ENCODE measurements around the gene MRC1.
A peak's percentile ranks its signal among the peaks of the same experiment; 100 is the strongest.

The MRC1 gene

GRCh38 chr10:17854044-17854652 is 45.0 kb downstream of the MRC1 start:
- FAIRE-seq: no peak
- no peak for TF ChIP-seq POLR2A (IDR thresholded peaks at IDR 0.05; ENCODE audit: low read depth, low read length)
- no peak for TF ChIP-seq POU2F2 (IDR thresholded peaks at IDR 0.05; ENCODE audit: low read depth, low read length)
- TF ChIP-seq TAF1 (IDR thresholded peaks at IDR 0.05; ENCODE audit: low read depth, low read length): no peak
- TF ChIP-seq POLR2AphosphoS5 (IDR thresholded peaks at IDR 0.05; ENCODE audit: low read depth, low read length): no peak
- TF ChIP-seq SPI1 (IDR thresholded peaks at IDR 0.05; ENCODE audit: low read depth, low read length): no peak
- TF ChIP-seq PAX5 (IDR thresholded peaks at IDR 0.05; ENCODE audit: insufficient read depth, low read length, severe bottlenecking): no peak
- no peak for DNase-seq (ENCODE audit: insufficient read length, low spot score)

- FAIRE-seq (no peak), DNase-seq (ENCODE audit: insufficient read length, low spot score) (no peak)
- TF ChIP-seq SPI1 (IDR thresholded peaks at IDR 0.05; ENCODE audit: low read depth, low read length) (0 out of 2 replicates have a peak, but pooled peaks have one; percentile 12), TAF1 (IDR thresholded peaks at IDR 0.05; ENCODE audit: low read depth, low read length) (no peak)
Measured at GRCh38 chr10:17857040-17857439, 47.9 kb downstream of the MRC1 start.

DNA sequence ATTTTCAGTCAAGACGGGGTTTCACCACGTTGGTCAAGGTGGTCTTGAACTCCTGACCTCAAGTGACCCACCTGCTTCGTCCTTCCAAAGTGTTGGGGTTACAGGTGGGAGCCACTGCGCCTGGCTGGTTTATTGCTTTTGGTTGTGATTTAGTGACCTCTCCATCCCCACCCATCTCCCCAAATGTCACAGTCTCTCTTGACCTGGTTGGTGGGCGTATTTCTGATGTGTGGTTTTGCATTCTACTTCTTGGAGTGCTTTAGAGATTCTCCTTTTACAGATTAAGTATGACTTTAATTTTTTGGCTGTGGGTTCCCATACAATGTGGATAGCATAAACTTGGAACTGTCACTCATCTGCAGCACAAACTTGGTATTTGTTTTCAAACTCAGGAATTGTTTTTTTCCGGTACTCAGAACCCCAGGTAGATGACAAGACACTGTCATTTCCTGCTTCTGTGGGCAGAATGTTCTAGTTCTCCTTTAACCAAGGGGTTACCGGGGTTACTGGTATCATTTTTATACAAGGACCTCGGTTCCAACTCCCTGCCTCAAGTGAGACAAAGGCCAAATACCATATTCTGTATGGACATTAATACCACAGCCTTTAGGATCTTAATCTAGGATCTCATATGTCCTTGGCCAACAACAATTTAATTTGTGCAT is 50.5 kb downstream of the MRC1 start:
- no peak for DNase-seq (ENCODE audit: insufficient read length, low spot score)
- TF ChIP-seq POLR2AphosphoS5 (IDR thresholded peaks at IDR 0.05; ENCODE audit: low read depth, low read length) (no peak), POU2F2 (IDR thresholded peaks at IDR 0.05; ENCODE audit: low read depth, low read length) (no peak), POLR2A (IDR thresholded peaks at IDR 0.05; ENCODE audit: low read depth, low read length) (no peak), TAF1 (IDR thresholded peaks at IDR 0.05; ENCODE audit: low read depth, low read length) (no peak), PAX5 (IDR thresholded peaks at IDR 0.05; ENCODE audit: insufficient read depth, low read length, severe bottlenecking) (no peak), SPI1 (IDR thresholded peaks at IDR 0.05; ENCODE audit: low read depth, low read length) (no peak)
- FAIRE-seq: no peak

- TF ChIP-seq SPI1 (IDR thresholded peaks at IDR 0.05; ENCODE audit: low read depth, low read length) (no peak), POLR2A (IDR thresholded peaks at IDR 0.05; ENCODE audit: low read depth, low read length) (no peak), TAF1 (IDR thresholded peaks at IDR 0.05; ENCODE audit: low read depth, low read length) (no peak), PAX5 (IDR thresholded peaks at IDR 0.05; ENCODE audit: insufficient read depth, low read length, severe bottlenecking) (no peak), POU2F2 (IDR thresholded peaks at IDR 0.05; ENCODE audit: low read depth, low read length) (no peak), POLR2AphosphoS5 (IDR thresholded peaks at IDR 0.05; ENCODE audit: low read depth, low read length) (no peak)
- FAIRE-seq (no peak), DNase-seq (ENCODE audit: insufficient read length, low spot score) (no peak)
Measured at GRCh38 chr10:17861760-17862159, 52.6 kb downstream of the MRC1 start.

DNA sequence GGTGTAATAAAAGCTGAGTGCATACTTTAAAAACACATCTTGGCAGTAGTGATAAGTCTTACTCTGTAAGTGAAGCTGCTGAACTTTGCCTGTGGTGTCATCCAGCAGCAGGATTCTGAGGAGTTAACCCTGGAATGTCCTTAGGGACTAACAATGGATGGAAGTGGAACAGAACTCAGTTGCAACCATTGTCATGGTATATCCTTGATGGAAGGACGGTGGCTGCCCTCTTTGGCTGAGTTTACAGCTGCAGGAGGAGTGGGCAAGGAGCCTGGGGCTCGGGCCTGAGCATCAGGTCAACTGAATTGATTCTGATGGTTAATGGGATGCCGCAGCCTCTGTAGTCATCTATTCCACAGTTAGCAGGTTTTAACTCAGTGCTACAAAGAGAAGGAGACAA is 56.2 kb downstream of the MRC1 start:
- DNase-seq (ENCODE audit: insufficient read length, low spot score) (no peak), FAIRE-seq (no peak)
- TF ChIP-seq POLR2A (IDR thresholded peaks at IDR 0.05; ENCODE audit: low read depth, low read length): no peak
- TF ChIP-seq SPI1 (IDR thresholded peaks at IDR 0.05; ENCODE audit: low read depth, low read length): no peak
- no peak for TF ChIP-seq TAF1 (IDR thresholded peaks at IDR 0.05; ENCODE audit: low read depth, low read length)
- TF ChIP-seq POU2F2 (IDR thresholded peaks at IDR 0.05; ENCODE audit: low read depth, low read length): no peak
- no peak for TF ChIP-seq PAX5 (IDR thresholded peaks at IDR 0.05; ENCODE audit: insufficient read depth, low read length, severe bottlenecking)
- no peak for TF ChIP-seq POLR2AphosphoS5 (IDR thresholded peaks at IDR 0.05; ENCODE audit: low read depth, low read length)

GRCh38 chr10:17866346-17866745 is 57.2 kb downstream of the MRC1 start:
- DNase-seq (ENCODE audit: insufficient read length, low spot score): no peak
- TF ChIP-seq PAX5 (IDR thresholded peaks at IDR 0.05; ENCODE audit: insufficient read depth, low read length, severe bottlenecking) (no peak), POU2F2 (IDR thresholded peaks at IDR 0.05; ENCODE audit: low read depth, low read length) (no peak), TAF1 (IDR thresholded peaks at IDR 0.05; ENCODE audit: low read depth, low read length) (no peak), POLR2AphosphoS5 (IDR thresholded peaks at IDR 0.05; ENCODE audit: low read depth, low read length) (no peak)
- no peak for FAIRE-seq

DNA sequence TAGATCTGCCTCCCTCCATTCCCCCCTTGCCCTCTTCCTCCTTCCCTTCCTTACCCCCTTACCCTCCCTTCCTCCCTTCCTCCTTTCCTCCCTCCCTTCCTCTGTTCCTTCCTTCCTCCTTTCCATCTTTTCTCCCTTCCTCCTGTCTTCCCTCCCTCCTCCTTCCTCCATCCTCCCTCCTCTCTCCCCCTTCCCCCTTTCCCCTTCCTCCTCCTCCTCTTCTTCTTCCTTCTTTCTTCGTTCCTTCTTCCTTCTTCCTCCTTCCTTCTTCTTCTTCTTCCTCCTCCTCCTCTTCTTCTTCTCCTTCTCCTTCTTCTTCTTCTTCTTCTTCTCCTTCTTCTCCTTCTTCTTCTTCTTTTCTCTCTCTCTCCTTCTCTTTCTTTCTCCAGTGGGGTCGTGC is 57.9 kb downstream of the MRC1 start:
- TF ChIP-seq POLR2AphosphoS5 (IDR thresholded peaks at IDR 0.05; ENCODE audit: low read depth, low read length) (no peak), POU2F2 (IDR thresholded peaks at IDR 0.05; ENCODE audit: low read depth, low read length) (no peak), TAF1 (IDR thresholded peaks at IDR 0.05; ENCODE audit: low read depth, low read length) (no peak), PAX5 (IDR thresholded peaks at IDR 0.05; ENCODE audit: insufficient read depth, low read length, severe bottlenecking) (no peak), SPI1 (IDR thresholded peaks at IDR 0.05; ENCODE audit: low read depth, low read length) (no peak), POLR2A (IDR thresholded peaks at IDR 0.05; ENCODE audit: low read depth, low read length) (no peak)
- no peak for FAIRE-seq

GRCh38 chr10:17871036-17871435 is 61.9 kb downstream of the MRC1 start:
- FAIRE-seq: no peak

More for the DNA sequence above, 57.9 kb downstream of the MRC1 start:
- no peak for DNase-seq (ENCODE audit: insufficient read length, low spot score)

GRCh38 chr10:17872191-17873091 is 63.3 kb downstream of the MRC1 start:
- DNase-seq (ENCODE audit: insufficient read length, low spot score): no peak
- TF ChIP-seq SPI1 (IDR thresholded peaks at IDR 0.05; ENCODE audit: low read depth, low read length) (no peak), POU2F2 (IDR thresholded peaks at IDR 0.05; ENCODE audit: low read depth, low read length) (no peak), TAF1 (IDR thresholded peaks at IDR 0.05; ENCODE audit: low read depth, low read length) (no peak), PAX5 (IDR thresholded peaks at IDR 0.05; ENCODE audit: insufficient read depth, low read length, severe bottlenecking) (no peak), POLR2A (IDR thresholded peaks at IDR 0.05; ENCODE audit: low read depth, low read length) (no peak), POLR2AphosphoS5 (IDR thresholded peaks at IDR 0.05; ENCODE audit: low read depth, low read length) (no peak)
- FAIRE-seq: peak; percentile 58

More at GRCh38 chr10:17871036-17871435, 61.9 kb downstream of the MRC1 start:
- TF ChIP-seq TAF1 (IDR thresholded peaks at IDR 0.05; ENCODE audit: low read depth, low read length) (no peak), PAX5 (IDR thresholded peaks at IDR 0.05; ENCODE audit: insufficient read depth, low read length, severe bottlenecking) (no peak), POU2F2 (IDR thresholded peaks at IDR 0.05; ENCODE audit: low read depth, low read length) (no peak), SPI1 (IDR thresholded peaks at IDR 0.05; ENCODE audit: low read depth, low read length) (0 out of 2 replicates have a peak, but pooled peaks have one; percentile 20), POLR2A (IDR thresholded peaks at IDR 0.05; ENCODE audit: low read depth, low read length) (no peak), POLR2AphosphoS5 (IDR thresholded peaks at IDR 0.05; ENCODE audit: low read depth, low read length) (no peak)
- no peak for DNase-seq (ENCODE audit: insufficient read length, low spot score)

Data from GM12891 (cell line).